HUDEP-2 (cell line): ENCODE data around the gene LIPG.

Source experiments
- DNase-seq, 76 experiments: peaks; one replicate each; lab custom pipeline; 2025; ENCODE audit not compliant: unreplicated experiment in 76 of 76; lab: John Stamatoyannopoulos, UW

Gene LIPG

DNA sequence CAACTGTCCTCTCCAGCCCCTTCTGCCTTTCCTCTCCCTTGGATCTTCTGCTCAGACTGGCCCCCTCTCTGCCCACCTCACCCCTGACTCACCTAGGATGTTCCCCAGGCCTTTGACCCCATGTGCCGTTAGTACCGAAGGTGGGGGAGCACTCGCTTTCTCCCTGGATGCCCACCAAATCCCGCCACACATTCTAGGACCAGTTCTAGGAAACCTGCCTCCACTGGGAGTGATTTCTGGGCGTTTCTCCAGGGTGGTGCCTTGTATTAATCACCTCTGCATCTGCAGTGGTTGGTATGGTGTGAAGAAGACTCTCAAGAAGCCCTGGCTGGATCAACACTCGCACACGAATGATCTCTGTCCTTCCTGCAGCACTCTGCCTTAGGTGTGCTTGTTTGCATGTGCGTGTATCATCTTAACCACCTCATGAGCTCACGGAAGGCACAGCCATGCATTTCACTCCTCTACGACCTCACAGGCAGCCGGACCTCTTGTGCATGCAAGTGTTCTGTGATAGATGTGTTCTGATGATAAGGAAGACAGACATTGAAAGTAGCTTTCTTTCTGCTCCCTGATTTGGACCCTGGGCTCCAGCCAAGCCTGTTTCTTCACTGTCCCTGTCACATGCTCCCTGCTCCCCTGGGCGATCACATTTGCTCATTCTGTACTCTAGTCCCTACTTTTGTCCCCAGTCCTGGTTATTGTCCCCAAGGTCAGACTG, 69.4 kb downstream of the LIPG start:
- DNase-seq = no peak

DNA sequence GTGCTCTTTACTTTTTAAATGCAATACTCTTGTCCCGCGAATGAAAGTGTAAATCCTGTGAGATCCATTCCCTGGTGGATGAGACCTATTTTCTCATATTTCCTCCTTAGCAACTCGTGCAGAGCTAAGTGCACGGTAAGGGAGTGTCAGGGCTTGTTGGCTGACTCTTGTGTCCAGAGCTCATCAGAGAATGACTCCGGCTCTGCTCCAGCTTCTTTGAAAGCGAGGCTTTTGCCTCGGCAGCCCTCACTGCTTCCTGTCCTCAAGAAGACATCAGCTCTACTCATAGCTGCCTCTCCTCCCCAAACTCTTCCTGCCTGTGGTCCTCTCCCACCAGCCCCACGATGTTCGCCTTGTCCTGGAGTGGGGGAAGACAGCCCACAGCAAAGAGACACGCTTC, 70.7 kb downstream of the LIPG start:
- no peak for DNase-seq

DNA sequence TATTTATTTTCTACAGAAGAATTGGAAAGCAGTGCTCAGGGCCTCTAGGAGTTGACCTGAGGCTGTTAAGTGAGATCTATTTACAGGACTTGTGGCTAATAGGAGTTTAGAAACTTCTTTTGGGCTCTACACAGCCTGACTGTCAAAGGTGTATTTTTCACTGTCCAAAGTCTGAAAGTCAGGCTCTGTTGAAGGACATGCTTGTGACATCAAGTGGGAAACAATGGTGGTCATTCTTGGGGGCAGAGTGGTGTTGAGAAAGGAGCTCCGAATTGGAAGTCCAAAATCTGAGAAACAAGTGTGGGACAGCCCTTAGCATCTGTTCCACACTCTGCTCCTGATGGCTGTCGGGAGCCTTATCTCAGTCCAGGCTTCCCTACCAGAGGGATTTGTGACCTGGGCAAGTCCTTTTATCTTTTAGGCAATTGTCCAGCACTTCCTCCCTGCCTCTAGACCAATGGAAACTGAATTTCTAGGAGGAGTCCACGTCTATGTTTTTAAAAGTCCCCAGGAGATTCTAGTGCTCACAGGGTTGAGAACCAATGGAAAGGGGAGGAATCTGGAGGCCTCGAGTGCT, 76.4 kb downstream of the LIPG start:
- DNase-seq = no peak

DNA sequence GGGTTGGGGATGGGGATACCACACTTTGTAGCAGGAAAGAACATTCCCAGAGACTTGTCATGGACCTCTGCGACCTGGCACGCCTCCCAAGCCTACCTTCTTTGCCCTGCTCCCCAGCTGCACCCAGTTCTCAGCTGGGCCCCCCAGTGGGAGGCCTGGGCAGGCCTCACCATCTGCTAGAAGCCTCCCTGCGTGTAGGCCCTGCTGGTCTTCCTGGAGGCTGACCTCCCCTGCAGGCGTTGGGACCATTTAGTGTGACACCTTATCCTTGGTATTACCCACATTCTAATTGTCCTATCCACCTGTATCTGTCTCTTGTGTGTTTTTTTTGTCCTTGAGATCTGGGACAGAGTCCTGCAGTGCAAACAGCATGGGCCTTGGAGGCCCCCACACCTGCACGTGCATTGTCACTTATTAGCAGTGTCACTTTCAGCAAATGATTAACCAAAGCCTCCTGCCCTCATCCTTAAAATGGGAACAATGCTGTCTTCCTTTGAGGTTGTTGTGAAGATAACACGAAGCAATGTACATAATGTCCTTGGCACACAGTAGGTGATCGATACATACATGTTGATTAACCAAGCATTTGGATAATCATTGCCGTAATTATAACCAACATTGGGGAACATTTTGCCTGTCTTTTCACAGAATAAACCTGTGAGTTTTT, 77.2 kb downstream of the LIPG start:
- no peak for DNase-seq

DNA sequence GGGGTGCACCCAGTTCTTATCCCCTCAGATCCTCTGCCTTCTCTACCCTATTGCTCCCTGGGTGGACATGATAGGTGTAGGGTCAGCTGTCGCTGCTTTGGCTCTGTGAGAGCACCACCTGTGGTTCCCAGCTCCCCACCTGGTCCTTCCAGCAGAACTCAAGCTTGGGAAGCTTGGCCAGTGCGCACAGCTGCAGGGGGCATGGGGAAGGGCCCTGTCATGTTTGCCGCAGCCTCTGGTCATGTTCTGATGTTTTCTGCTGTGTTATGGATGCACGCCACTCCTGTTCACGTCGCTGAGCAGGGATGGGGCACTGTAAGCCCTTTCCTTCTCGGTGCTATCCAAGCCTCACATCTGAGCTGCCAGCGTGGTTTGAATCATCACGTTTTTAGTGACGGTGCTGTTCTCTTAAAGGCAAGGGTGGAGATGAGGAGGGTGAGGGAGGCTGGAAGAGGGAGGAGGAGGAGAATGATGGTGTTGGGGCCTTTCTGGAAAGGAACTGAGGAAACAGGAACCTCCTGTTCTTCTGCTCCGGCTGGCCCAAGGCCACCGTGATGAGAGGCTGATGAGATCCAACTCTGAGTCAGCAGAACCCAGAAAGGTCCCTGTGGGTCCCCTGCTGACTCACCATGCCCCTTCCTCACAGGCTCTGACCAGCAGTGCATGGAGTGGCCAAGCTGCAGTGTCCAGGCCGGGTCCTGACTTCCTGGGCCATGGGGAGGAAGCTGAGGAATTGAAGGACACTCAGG, 78.0 kb downstream of the LIPG start:
- DNase-seq = no peak

DNA sequence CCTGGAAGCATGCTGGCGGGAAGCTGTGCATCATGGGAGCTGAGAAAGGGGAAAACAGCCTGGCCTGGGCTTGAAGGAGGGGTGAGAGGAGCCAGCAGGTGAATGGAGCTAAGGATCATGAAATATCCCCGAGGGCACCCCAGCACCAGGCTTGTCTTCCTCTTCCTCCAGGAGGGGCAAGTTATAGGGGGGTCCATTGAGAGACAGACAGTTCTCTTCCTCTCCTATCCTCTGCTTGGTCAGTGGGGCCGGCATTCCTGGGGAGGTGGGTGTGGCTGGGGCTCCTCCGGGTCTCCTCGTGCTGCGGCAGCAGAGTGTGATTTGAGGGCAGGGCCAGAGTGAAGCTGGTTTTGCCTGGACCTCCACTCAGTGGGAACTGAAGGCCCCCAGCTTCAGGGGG, 78.9 kb downstream of the LIPG start:
- DNase-seq = no peak

DNA sequence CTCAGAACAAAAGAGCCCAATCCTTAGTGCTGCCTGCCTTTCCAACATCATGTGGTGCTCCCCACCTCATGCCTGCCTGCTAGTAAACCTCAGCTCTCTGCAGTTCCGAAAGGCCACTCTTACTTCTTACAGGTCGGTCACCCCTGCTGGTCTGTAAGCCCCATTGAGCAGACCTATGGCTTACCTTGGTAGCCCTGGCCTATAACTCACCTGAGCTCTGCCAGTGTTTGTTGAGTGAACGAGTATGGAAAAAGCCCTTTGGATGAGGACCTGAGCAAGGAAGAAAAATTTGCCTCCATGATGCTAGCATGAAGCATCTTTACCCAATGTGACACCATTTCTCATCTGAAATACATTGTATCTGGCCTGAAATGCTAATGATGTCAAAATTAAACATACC, 83.3 kb downstream of the LIPG start:
- no peak for DNase-seq

DNA sequence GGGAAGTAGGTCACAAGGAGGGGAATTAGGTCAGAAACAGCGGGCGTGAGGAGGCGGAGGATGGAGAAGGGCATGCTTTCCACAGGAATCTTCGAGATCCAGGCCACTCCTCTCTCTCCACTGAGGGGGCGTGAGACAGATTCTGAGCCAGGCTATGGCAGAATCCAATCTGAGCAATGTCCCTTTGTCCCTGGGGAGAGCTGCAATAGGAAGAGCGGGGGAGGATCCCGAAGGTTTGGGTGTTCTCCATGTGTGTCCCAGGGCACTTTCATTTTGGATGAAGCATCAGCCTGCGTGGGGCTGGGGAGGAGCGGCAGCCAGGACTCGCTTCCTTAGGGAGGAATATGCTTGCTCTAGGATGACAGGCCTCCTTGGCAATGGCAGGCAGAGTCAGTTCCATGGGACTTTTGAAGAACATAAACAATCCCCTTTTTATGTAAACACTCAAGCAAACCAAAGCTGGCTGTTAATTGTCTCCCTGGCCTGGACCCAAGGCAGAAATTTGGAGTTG, 84.0 kb downstream of the LIPG start:
- no peak for DNase-seq

DNA sequence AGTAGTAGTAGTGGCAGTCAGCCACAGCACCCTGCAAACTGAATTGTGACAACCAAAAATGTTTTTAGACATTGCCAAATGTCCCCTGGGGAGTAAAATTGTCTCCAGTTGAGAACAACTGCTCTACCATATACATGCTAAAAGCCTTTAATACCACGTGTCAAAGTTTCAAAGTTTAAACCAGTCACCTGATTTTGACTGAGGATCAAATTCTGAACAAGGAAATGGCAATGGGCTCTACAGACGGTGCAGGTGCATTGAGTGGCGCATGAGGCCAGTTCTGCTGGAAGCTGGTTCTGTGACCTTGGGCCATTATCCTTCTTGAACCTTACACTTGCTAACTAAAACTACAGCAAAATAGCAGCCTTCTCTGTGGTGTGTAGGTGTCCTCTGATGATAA, 85.0 kb downstream of the LIPG start:
- DNase-seq = no peak

DNA sequence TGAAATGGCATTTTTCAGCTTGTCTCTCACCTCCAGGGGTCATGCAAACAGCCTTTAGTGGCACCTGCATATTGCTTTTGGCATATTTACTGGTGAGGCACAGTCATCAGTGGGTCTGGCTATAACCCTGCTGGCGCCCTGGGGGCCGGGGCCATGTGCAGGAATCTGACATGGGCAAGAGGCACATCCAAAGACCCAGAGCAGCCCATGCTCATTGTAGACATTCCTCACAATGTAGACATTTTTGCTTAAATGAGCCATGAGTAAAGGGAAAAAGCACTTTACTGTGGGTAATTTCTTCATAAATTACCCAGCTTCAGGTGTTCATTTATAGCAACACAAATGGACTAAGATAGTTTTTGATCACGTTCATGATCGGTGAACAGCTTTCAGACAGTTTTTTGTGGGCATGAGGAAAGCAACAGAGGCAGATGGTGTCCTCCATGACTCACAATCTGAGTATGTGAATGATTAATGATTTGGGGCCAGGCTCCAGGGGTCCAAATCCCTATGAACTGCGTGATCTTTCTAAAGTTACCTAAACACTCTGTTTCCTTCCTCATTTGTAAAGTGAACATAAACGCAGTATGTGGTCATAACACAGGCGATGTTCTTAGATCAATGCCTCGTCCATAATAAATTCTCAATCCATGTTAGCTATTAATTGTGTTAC, 85.8 kb downstream of the LIPG start:
- no peak for DNase-seq

DNA sequence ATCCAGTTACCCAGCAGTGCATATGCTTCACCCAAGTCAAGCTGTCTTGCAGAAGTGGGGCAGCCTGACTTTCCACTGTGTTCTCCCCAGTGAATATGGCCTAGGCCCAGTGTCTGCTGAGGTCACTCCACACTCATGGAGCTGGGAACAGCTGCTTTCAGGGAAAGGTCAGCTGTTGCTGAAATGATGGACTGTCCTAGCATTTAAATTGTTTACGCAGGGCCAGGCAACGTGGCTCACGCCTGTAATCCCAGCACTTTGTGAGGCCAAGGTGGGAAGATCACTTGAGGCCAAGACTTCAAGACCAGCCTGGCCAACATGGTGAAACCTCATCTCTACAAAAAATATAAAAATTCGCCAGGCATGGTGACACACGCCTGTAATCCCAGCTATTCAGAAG, 86.5 kb downstream of the LIPG start:
- DNase-seq = no peak
